ENCODE data around the gene MRPS22. TPM values are rescaled to one million over a fixed set of nuclear protein-coding genes. Genes with fewer than 3 reads are reported as not detected.

Gene MRPS22
- total and polyA plus RNA-seq, 2 of the 13 experiments (the other 11 are each of a cell fraction or from before 2014, with no cell fraction given) = 52.7 to 113 TPM

DNA sequence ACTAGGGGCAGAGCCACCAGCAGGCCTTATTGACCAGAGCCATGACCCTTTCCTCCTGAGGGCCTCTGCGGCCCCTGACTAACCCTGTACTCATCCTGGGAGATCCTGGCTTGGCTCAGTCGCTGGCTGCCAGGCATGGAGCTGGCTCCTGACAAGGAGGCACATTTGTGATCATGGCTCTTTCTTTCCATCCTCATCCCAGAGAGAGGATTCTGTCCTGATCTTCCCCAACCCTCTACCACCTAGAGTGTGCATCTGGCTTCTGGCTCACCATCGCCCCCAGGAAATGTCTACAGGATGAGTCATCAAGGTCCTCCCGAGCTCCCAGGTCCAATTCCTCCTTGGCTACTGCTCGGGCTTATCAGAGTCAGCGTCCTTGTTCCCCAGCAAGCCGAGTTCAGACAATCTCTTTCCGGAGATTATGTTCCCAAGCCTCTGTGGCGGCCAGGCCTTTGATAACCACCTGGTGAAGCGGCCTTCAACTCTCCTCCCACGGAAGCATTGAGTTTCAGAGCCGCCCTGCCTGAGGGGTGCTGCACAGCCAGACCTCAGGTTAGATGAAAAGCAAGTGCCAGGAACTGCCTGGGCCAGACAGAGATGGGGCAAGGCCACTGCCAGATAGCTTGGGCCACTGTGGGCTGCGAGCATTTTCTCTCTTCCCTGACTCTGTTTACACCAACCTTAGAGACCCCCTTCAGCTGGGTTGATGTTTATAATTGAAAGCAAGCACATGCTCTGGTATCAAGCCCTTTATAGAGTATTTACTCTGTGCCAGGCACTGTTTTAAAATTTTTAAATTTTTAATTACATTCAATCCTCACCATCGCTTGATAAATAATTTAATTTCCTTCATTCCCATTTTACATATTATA, 44.3 kb upstream of the MRPS22 start (continued):
- no peak for TF ChIP-seq ZNF770 (CRISPR knock-in tag; IDR thresholded peaks at IDR 0.05)
- TF ChIP-seq, protein P1, sequence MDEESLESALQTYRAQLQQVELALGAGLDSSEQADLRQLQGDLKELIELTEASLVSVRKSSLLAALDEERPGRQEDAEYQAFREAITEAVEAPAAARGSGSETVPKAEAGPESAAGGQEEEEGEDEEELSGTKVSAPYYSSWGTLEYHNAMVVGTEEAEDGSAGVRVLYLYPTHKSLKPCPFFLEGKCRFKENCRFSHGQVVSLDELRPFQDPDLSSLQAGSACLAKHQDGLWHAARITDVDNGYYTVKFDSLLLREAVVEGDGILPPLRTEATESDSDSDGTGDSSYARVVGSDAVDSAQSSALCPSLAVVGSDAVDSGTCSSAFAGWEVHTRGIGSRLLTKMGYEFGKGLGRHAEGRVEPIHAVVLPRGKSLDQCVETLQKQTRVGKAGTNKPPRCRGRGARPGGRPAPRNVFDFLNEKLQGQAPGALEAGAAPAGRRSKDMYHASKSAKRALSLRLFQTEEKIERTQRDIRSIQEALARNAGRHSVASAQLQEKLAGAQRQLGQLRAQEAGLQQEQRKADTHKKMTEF (CRISPR knock-in tag; IDR thresholded peaks at IDR 0.05) = peak; percentile 40; the same call in 1 of the 2 replicates
- no peak for TF ChIP-seq ZNF281 (CRISPR knock-in tag; IDR thresholded peaks at IDR 0.05; ENCODE audit: borderline replicate concordance)
- no peak for TF ChIP-seq RFX3 (CRISPR knock-in tag; IDR thresholded peaks at IDR 0.05)
- TF ChIP-seq SP1 (IDR thresholded peaks at IDR 0.05) = no peak
- no peak for TF ChIP-seq SP1 (CRISPR knock-in tag; IDR thresholded peaks at IDR 0.05)
- peak; percentile 49; the same call in 1 of the 2 replicates for TF ChIP-seq ZNF788 (CRISPR knock-in tag; IDR thresholded peaks at IDR 0.05; ENCODE audit: borderline replicate concordance)
- no peak for TF ChIP-seq SP4 (CRISPR knock-in tag; IDR thresholded peaks at IDR 0.05)
- TF ChIP-seq ZNF615 (CRISPR knock-in tag; IDR thresholded peaks at IDR 0.05; ENCODE audit: borderline replicate concordance) = no peak
- TF ChIP-seq NR2C2 (CRISPR knock-in tag; IDR thresholded peaks at IDR 0.05; ENCODE audit: borderline replicate concordance) = no peak
- peak; percentile 53; the same call in 1 of the 2 replicates for TF ChIP-seq SIX4 (CRISPR knock-in tag; IDR thresholded peaks at IDR 0.05)
- no peak for TF ChIP-seq CHD2 (IDR thresholded peaks at IDR 0.05; ENCODE audit: low read depth, low read length)
- 0 out of 2 replicates have a peak, but pooled peaks have one; percentile 13 for TF ChIP-seq MAX (IDR thresholded peaks at IDR 0.05)
- no peak for TF ChIP-seq NFYC (CRISPR knock-in tag; IDR thresholded peaks at IDR 0.05)
- no peak for TF ChIP-seq ZNF329 (CRISPR knock-in tag; IDR thresholded peaks at IDR 0.05; ENCODE audit: low read depth)
- no peak for TF ChIP-seq MED8 (CRISPR knock-in tag; IDR thresholded peaks at IDR 0.05; ENCODE audit: insufficient replicate concordance)
- peak; percentile 29; the same call in 1 of the 2 replicates for TF ChIP-seq KDM2A (CRISPR knock-in tag; IDR thresholded peaks at IDR 0.05; ENCODE audit: borderline replicate concordance, low read depth)
- TF ChIP-seq HNF4A (CRISPR knock-in tag; IDR thresholded peaks at IDR 0.05) = peak; percentile 54; the same call in 1 of the 2 replicates
- peak; percentile 28; the same call in 1 of the 2 replicates for TF ChIP-seq ELF3 (CRISPR knock-in tag; IDR thresholded peaks at IDR 0.05)
- TF ChIP-seq, protein P2, sequence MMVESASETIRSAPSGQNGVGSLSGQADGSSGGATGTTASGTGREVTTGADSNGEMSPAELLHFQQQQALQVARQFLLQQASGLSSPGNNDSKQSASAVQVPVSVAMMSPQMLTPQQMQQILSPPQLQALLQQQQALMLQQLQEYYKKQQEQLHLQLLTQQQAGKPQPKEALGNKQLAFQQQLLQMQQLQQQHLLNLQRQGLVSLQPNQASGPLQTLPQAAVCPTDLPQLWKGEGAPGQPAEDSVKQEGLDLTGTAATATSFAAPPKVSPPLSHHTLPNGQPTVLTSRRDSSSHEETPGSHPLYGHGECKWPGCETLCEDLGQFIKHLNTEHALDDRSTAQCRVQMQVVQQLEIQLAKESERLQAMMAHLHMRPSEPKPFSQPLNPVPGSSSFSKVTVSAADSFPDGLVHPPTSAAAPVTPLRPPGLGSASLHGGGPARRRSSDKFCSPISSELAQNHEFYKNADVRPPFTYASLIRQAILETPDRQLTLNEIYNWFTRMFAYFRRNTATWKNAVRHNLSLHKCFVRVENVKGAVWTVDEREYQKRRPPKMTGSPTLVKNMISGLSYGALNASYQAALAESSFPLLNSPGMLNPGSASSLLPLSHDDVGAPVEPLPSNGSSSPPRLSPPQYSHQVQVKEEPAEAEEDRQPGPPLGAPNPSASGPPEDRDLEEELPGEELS (CRISPR knock-in tag; IDR thresholded peaks at IDR 0.05) = 0 out of 2 replicates have a peak, but pooled peaks have one; percentile 28
- peak; percentile 95 for TF ChIP-seq JUND (CRISPR knock-in tag; IDR thresholded peaks at IDR 0.05)

Data from HepG2 (cell line).